Erythroblast (primary cell): ENCODE results near the gene DNAJC3.

ENCODE experiments used
- GATA1 ChIP-seq: IDR thresholded peaks from 2 replicates; pipeline ENCODE4 v1.6.1; 2011; ENCODE audit warnings: low read depth, mild to moderate bottlenecking, control low read depth, low read length, moderate library complexity
- POLR2A ChIP-seq: IDR thresholded peaks from 2 replicates; pipeline ENCODE4 v1.6.1; 2011; ENCODE audit warnings: mild to moderate bottlenecking, low read length

- TF ChIP-seq POLR2A = no peak
- no peak for TF ChIP-seq GATA1
Measured at GRCh38 chr13:95724252-95724651, 47.3 kb downstream of the DNAJC3 start.
